Nephron (organoid): ENCODE measurements around the gene ATG4D.

Experiments used
- H3K27ac Mint-ChIP-seq, 3 experiments: 2 replicates each; pipeline ENCODE4 v1.8.0; 2020; ENCODE audit warnings: mixed read lengths in 3 of 3, mild to moderate bottlenecking in 2 of 3, moderate library complexity in 1 of 3
- H3K27me3 Mint-ChIP-seq: 2 replicates; pipeline ENCODE4 v1.8.0; 2021; ENCODE audit warnings: low read depth, mild to moderate bottlenecking, moderate library complexity, mixed read lengths
- H3K36me3 Mint-ChIP-seq: 2 replicates; pipeline ENCODE4 v1.8.0; 2020; ENCODE audit warnings: low read depth, mixed read lengths
- H3K4me1 Mint-ChIP-seq: 2 replicates; pipeline ENCODE4 v1.8.0; 2020; ENCODE audit warnings: mixed read lengths
- H3K4me3 Mint-ChIP-seq, 3 experiments: 2 replicates each; pipeline ENCODE4 v1.8.0; 2020; ENCODE audit warnings: mild to moderate bottlenecking in 3 of 3, mixed read lengths in 3 of 3, moderate library complexity in 2 of 3
- H3K9me3 Mint-ChIP-seq: 2 replicates; pipeline ENCODE4 v1.8.0; 2020; ENCODE audit warnings: mixed read lengths
- TF ChIP-seq, protein P1 (sequence below), 3 experiments: fragments of 200-600 bp; sonication (generic); IDR thresholded peaks; one replicate each; pipeline ENCODE4 v1.5.0; 2021; ENCODE audit warnings: antibody characterized with exemption in 3 of 3; ENCODE audit not compliant: unreplicated experiment in 3 of 3

The ATG4D gene

DNA sequence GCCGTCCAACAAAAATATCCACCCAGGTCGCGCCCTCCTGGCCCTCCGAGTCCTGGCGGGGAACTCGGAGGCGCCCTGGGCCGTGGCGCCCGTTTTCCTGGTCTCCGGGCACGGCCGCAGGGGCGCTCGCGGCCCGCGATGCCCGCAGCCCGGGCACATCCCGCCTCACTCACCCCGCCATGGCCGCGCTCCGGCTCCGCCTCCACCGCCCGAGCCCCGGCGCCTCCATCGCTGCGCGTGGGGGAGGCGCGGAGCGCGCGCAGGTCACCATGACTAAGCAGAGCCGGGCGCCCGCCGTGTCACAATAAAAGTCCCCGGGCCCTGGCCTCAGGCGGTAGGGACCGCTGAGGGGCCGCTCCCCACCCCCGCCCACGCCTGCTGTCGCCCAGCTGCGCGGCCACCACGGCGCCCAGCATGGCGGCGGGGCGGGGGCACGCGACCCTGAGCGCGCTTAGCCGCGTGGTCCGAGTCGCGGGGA is 41.1 kb upstream of the ATG4D start:
- H3K4me1 Mint-ChIP-seq = peaks cover 10% of the 10 kb centered on the region
- H3K9me3 Mint-ChIP-seq = no peaks in the 10 kb centered on the region
- H3K27me3 Mint-ChIP-seq = peaks cover 4% of the 10 kb centered on the region
- peaks cover 21% of the 10 kb centered on the region for H3K36me3 Mint-ChIP-seq
- peak overlapping the region; percentile 88 to 92 (median 88) for H3K4me3 Mint-ChIP-seq
- TF ChIP-seq, protein P1, sequence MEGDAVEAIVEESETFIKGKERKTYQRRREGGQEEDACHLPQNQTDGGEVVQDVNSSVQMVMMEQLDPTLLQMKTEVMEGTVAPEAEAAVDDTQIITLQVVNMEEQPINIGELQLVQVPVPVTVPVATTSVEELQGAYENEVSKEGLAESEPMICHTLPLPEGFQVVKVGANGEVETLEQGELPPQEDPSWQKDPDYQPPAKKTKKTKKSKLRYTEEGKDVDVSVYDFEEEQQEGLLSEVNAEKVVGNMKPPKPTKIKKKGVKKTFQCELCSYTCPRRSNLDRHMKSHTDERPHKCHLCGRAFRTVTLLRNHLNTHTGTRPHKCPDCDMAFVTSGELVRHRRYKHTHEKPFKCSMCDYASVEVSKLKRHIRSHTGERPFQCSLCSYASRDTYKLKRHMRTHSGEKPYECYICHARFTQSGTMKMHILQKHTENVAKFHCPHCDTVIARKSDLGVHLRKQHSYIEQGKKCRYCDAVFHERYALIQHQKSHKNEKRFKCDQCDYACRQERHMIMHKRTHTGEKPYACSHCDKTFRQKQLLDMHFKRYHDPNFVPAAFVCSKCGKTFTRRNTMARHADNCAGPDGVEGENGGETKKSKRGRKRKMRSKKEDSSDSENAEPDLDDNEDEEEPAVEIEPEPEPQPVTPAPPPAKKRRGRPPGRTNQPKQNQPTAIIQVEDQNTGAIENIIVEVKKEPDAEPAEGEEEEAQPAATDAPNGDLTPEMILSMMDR (IDR thresholded peaks at IDR 0.05; ENCODE audit: unreplicated experiment in 3 of 3) = no peak
- H3K27ac Mint-ChIP-seq = peak overlapping the region; percentile 82 to 87 (median 84)

DNA sequence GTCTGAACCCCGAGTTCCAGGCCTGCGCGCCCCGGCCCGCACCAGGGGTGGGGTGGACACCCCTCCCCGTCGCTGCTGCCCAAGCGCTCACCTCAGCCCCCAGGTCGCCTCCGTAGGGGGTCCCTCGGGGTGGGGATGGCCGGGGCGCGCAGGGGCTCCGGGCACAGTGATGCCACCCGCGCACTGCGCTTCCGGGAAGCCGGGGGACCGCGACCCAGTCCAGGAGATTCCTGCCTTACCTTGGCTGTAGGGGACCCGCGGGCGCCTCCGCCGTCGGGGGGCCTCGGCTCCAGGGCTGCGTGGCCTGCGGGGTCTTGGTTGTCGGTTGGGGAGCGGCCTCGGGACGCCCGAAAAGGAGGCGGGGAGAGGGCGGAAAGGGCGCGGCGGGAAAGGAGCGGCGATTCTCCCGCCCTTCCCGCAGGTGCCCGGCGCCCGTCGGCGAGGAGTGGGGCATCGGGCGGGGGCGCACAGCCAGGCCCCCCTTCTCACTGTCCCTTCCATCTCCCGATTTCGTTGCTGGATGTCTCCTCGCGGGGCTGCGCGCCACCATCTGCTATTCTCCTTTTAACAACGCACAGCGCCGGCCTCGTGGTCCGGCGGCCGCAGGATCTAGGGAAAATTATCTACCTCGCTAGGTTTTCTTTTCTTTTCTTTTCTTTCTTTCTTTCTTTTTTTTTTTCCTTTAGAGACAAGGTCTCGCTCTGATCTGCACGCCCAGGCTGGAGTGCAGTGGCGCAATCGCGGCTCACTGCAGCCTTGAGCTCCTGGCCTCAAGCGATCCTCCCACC is 40.5 kb upstream of the ATG4D start, which contains the start of gene KEAP1:
Gene KEAP1, minus strand, starts transcription at position 355 of the 788 bp plus-strand sequence. CDS start 3,323 bp downstream, outside the sequence.
- TF ChIP-seq, protein P1 (IDR thresholded peaks at IDR 0.05; ENCODE audit: unreplicated experiment in 3 of 3) = no peak
- H3K27ac Mint-ChIP-seq = peak within 1 kb of the TSS; percentile 92 to 98 (median 97)
- H3K27me3 Mint-ChIP-seq = peaks cover 4% of the 10 kb centered on the region
- peaks cover 20% of the 10 kb centered on the region for H3K36me3 Mint-ChIP-seq
- H3K4me3 Mint-ChIP-seq = peak within 1 kb of the TSS; percentile 93 to 98 (median 95)
- peaks cover 10% of the 10 kb centered on the region for H3K4me1 Mint-ChIP-seq
- H3K9me3 Mint-ChIP-seq = no peaks in the 10 kb centered on the region

- Mint-ChIP-seq H3K36me3 (peaks cover 4% of the 10 kb centered on the region), H3K27me3 (peaks cover 4% of the 10 kb centered on the region), H3K27ac (peak overlapping the region in 2 of 3 experiments; percentile 75 to 92), H3K4me3 (peak overlapping the region; percentile 72 to 80 (median 77)), H3K4me1 (peaks cover 9% of the 10 kb centered on the region), H3K9me3 (no peaks in the 10 kb centered on the region)
- TF ChIP-seq, protein P1 (IDR thresholded peaks at IDR 0.05; ENCODE audit: unreplicated experiment in 3 of 3) = peak; percentile 72 to 79 (median 77)
Observed at GRCh38 chr19:10505583-10506229, 38.0 kb upstream of the ATG4D start.

DNA sequence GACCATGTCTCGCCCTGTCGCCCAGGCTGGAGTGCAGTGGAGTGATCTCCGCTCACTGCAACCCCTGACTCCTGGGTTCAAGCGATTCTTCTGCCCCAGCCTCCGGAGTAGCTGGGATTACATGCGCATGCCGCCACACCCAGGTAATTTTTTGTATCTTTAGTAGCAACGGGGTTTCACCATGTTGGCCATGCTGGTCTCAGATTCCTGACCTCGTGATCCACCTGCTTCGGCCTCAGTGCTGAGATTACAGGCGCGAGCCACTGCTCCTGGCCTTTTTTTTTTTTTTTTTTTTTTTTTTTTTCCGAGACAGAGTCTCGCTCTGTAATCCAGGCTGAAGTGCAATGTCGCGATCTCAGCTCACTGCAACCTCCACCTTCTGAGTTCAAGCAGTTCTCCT is 35.7 kb upstream of the ATG4D start:
- H3K4me1 Mint-ChIP-seq = peaks cover 4% of the 10 kb centered on the region
- H3K36me3 Mint-ChIP-seq = no peaks in the 10 kb centered on the region
- H3K4me3 Mint-ChIP-seq = no peak overlapping the region
- no peaks in the 10 kb centered on the region for H3K9me3 Mint-ChIP-seq
- H3K27me3 Mint-ChIP-seq = peaks cover 4% of the 10 kb centered on the region
- TF ChIP-seq, protein P1 (IDR thresholded peaks at IDR 0.05; ENCODE audit: unreplicated experiment in 3 of 3) = no peak
- H3K27ac Mint-ChIP-seq = no peak overlapping the region

DNA sequence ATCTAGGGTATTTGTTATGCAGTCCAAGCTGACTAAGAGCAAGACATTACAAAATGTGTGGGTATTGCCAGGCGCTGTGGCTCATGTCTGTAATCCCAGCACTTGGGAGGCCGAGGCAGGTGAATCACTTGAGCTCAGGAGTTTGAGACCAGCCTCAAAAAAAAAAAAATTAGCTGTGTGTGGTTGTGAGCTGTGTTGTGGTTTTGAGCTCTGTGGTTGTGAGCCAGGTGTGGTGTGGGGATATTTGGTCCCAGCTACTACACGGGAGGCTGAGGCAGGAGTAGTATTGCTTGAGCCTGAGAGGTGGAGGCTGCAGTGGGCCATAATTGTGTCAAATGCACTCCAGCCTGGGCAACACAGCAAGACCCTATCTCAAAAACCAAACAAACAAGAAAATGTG is 35.0 kb upstream of the ATG4D start:
- no peak overlapping the region for H3K4me3 Mint-ChIP-seq
- H3K9me3 Mint-ChIP-seq = no peaks in the 10 kb centered on the region
- peaks cover 4% of the 10 kb centered on the region for H3K27me3 Mint-ChIP-seq
- peaks cover 3% of the 10 kb centered on the region for H3K36me3 Mint-ChIP-seq
- H3K4me1 Mint-ChIP-seq = peaks cover 4% of the 10 kb centered on the region
- H3K27ac Mint-ChIP-seq = no peak overlapping the region
- TF ChIP-seq, protein P1 (IDR thresholded peaks at IDR 0.05; ENCODE audit: unreplicated experiment in 3 of 3) = no peak
